ENCODE measurements around the gene TRIM29. TPM values are rescaled to one million over a fixed set of nuclear protein-coding genes. Genes with fewer than 3 reads are reported as not detected.

TRIM29 gene
- total RNA-seq, 1 donor from 2014 or later, result 1.1 TPM

DNA sequence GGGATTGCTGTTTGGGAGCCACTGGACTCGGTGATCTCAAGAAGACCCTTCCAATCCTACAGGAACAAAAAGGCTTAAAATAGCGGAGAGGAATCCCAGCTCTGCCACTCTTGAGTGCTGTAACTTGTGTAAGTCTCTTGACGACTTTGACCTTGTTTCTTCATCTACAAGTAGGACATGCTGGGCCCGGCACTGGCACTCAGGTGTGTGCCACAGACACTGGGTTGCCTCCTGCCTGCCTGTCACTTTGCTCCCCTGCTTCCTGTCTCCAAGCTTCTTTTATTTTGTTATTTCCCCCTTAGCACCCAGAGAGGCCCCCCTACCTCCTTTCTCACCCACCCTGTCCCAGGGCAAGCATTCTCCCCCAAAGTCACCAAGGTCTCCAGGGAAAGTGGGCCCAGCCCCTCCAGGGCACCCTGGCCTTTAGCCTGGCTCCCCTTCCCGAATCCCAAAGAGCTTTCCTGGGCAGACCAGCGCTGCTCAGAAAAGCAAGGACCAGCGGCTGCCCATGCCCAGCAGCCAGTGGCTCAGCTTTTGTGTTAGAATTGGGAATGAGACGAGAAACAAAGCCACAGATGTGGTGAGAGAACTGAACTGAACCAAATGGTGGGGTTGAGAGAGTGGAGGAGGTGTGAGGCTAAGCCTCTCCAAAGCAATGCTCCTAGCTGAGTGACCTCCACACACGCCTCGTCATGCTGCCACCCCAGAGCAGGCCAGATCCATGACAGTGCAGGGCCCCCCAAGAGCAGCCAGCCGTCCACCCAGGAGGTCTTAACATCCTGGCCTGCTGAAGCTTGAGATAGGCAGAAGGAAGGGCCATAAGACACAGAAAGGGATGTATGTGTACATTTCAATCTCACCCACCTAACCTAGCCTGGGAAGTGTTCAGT is 4.5 kb downstream of the TRIM29 start:
- TF ChIP-seq EZH2 (IDR thresholded peaks at IDR 0.05; ENCODE audit: insufficient read depth, low read length), result no peak
- TF ChIP-seq, protein P1, sequence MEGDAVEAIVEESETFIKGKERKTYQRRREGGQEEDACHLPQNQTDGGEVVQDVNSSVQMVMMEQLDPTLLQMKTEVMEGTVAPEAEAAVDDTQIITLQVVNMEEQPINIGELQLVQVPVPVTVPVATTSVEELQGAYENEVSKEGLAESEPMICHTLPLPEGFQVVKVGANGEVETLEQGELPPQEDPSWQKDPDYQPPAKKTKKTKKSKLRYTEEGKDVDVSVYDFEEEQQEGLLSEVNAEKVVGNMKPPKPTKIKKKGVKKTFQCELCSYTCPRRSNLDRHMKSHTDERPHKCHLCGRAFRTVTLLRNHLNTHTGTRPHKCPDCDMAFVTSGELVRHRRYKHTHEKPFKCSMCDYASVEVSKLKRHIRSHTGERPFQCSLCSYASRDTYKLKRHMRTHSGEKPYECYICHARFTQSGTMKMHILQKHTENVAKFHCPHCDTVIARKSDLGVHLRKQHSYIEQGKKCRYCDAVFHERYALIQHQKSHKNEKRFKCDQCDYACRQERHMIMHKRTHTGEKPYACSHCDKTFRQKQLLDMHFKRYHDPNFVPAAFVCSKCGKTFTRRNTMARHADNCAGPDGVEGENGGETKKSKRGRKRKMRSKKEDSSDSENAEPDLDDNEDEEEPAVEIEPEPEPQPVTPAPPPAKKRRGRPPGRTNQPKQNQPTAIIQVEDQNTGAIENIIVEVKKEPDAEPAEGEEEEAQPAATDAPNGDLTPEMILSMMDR (IDR thresholded peaks at IDR 0.05; ENCODE audit: insufficient read depth, low read depth, low read length), result no peak
- no peak overlapping the region for H3K4me3 Mint-ChIP-seq (ENCODE audit: unreplicated experiment)
- no peaks in the 10 kb centered on the region for H3K9me3 ChIP-seq (ENCODE audit: insufficient read depth, low read depth, low read length)
- H3K27me3 Mint-ChIP-seq (ENCODE audit: low read depth, unreplicated experiment), result peaks cover 78% of the 10 kb centered on the region
- peaks cover 7% of the 10 kb centered on the region for H3K9me3 Mint-ChIP-seq (ENCODE audit: unreplicated experiment)
- H4K20me1 ChIP-seq (ENCODE audit: insufficient read depth, low read length), result no peaks in the 10 kb centered on the region
- no peaks in the 10 kb centered on the region for H3K36me3 ChIP-seq (ENCODE audit: insufficient read depth, low read length)
- DNase-seq (ENCODE audit: low read depth), result no peak
- H3K27ac Mint-ChIP-seq (ENCODE audit: unreplicated experiment), result no peak overlapping the region
- H3K27ac ChIP-seq (ENCODE audit: low read depth, low read length), result no peak overlapping the region
- H3K36me3 Mint-ChIP-seq (ENCODE audit: low read depth, unreplicated experiment), result no peaks in the 10 kb centered on the region
- H3K4me1 Mint-ChIP-seq (ENCODE audit: low read depth, unreplicated experiment), result no peaks in the 10 kb centered on the region
- no peak for FAIRE-seq
- H3K79me2 ChIP-seq (ENCODE audit: insufficient read depth, low read length), result no peaks in the 10 kb centered on the region
- H3K9ac ChIP-seq (ENCODE audit: low read length), result no peak overlapping the region
- no peaks in the 10 kb centered on the region for H3K4me1 ChIP-seq (ENCODE audit: insufficient read depth, low read length)
- H3K4me2 ChIP-seq (ENCODE audit: low read length), result no peak overlapping the region
- H3K4me3 ChIP-seq (ENCODE audit: insufficient read depth, low read depth, low read length), result no peak overlapping the region
- no peak overlapping the region for H2AFZ ChIP-seq (ENCODE audit: low read depth, low read length)
- H3K27me3 ChIP-seq (ENCODE audit: insufficient read depth, low read length), result peaks cover 20% of the 10 kb centered on the region

DNA sequence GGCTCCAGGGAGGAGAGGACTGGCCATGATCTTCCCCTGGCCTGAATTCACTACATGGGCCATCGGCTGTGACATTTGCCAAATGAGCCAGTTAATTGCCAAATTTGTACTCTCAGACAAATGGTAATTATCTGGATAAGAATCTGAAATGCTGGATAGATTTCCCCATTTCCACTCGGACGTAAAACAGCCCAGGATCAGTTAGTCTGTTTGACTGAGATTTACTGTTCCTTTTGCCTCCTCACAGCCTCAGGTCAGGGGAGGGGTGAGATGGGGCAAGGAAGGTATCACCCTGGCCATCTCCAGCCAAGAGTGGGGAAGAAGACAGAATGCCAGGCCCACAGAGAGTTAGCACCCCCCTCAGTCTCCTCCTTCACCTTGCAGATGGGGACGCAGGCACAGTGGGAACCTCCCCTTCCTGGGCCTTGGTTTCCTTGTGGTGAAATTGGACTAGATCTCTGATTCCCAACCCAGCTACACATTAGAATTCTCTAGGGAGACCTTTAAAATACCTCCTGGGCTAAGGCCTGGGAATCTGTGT is 5.2 kb downstream of the TRIM29 start:
- TF ChIP-seq, protein P1 (IDR thresholded peaks at IDR 0.05; ENCODE audit: insufficient read depth, low read depth, low read length), result no peak
- no peak for TF ChIP-seq EZH2 (IDR thresholded peaks at IDR 0.05; ENCODE audit: insufficient read depth, low read length)
- no peaks in the 10 kb centered on the region for H4K20me1 ChIP-seq (ENCODE audit: insufficient read depth, low read length)
- no peak overlapping the region for H3K4me3 ChIP-seq (ENCODE audit: insufficient read depth, low read depth, low read length)
- Mint-ChIP-seq H3K9me3 (ENCODE audit: unreplicated experiment) (peaks cover 11% of the 10 kb centered on the region), H3K27me3 (ENCODE audit: low read depth, unreplicated experiment) (peaks cover 82% of the 10 kb centered on the region), H3K27ac (ENCODE audit: unreplicated experiment) (no peak overlapping the region), H3K4me1 (ENCODE audit: low read depth, unreplicated experiment) (no peaks in the 10 kb centered on the region), H3K4me3 (ENCODE audit: unreplicated experiment) (no peak overlapping the region), H3K36me3 (ENCODE audit: low read depth, unreplicated experiment) (no peaks in the 10 kb centered on the region)
- DNase-seq (ENCODE audit: low read depth) (no peak), FAIRE-seq (no peak)
- H3K9ac ChIP-seq (ENCODE audit: low read length), result no peak overlapping the region
- H3K4me1 ChIP-seq (ENCODE audit: insufficient read depth, low read length), result no peaks in the 10 kb centered on the region
- no peaks in the 10 kb centered on the region for H3K36me3 ChIP-seq (ENCODE audit: insufficient read depth, low read length)
- H3K9me3 ChIP-seq (ENCODE audit: insufficient read depth, low read depth, low read length), result no peaks in the 10 kb centered on the region
- H3K4me2 ChIP-seq (ENCODE audit: low read length), result no peak overlapping the region
- no peak overlapping the region for H2AFZ ChIP-seq (ENCODE audit: low read depth, low read length)
- H3K79me2 ChIP-seq (ENCODE audit: insufficient read depth, low read length), result no peaks in the 10 kb centered on the region
- H3K27ac ChIP-seq (ENCODE audit: low read depth, low read length), result no peak overlapping the region
- H3K27me3 ChIP-seq (ENCODE audit: insufficient read depth, low read length), result peaks cover 25% of the 10 kb centered on the region
